HG02678 (cell line): ENCODE data around the gene RGS6.
"Not testable (repeated sequence)": the region's sequence is repeated elsewhere in the genome, so short reads cannot be mapped to it uniquely, and the experiment has no call there.

Experiments used
- ATAC-seq: cut with Tn5 transposase; IDR thresholded peaks from one replicate; pipeline ENCODE4 v1.9.1; 2021; ENCODE audit warnings: mild to moderate bottlenecking, moderate library complexity; ENCODE audit not compliant: unreplicated experiment

RGS6 gene

DNA sequence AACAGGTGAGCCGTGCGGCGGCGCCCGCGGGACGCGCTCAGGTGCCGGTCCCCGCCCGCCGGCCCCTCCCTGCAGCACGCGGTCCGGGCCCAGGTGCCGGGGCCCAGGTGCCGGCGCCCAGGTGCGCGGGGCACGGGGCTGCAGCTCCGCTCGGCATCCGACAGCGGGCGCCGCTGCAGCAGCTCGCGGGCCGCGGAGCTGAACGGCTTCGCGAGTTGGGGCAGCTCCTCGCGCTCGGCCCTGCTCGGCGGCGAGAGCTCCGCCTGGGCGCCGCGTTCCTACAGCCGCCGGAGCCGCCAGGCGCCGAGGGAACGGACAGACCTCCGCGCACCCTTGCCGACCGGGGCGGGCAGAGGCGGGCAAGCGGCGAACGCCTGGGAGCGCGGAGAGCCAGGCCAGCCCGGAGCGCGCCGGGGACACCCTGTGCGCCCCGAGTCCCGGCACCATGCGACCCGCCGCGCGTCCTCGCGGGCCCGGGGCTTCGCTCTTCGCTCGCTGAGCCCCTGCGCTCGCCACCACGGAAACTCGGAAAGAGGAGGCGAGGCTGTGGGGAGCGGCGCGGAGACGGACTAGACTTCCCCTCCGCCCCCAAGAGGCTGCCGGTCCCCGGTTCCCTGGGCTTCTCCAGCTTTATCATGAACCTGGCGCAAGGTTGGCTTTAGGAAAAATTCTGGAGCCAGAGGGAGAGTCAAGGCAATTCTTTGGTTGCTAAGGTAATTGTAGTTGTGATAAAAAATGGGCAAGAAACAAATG is at the start of gene RGS6:
Gene RGS6 (plus strand): TSS at position 201 of the 753 bp plus-strand sequence.
- no peak for ATAC-seq

DNA sequence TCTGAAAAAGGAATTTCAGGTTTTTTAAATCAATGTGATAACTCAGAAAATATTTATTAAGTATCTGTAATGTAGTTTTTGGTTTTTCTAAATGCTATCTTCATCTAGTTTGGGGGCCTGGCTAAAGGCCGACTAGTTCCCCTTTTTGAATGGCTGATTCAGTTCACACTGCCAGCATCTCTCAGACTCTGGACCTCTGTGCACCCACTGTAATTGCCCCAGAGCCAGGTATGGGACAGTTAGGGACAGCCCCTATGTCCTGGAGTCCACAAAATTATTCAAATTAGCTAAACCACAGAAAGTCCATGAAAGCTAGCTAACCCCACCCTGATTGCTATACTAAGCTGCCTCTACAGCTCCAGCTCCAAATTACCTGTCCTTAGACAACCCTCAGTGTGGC is 49.1 kb upstream of the RGS6 start:
- no peak for ATAC-seq

DNA sequence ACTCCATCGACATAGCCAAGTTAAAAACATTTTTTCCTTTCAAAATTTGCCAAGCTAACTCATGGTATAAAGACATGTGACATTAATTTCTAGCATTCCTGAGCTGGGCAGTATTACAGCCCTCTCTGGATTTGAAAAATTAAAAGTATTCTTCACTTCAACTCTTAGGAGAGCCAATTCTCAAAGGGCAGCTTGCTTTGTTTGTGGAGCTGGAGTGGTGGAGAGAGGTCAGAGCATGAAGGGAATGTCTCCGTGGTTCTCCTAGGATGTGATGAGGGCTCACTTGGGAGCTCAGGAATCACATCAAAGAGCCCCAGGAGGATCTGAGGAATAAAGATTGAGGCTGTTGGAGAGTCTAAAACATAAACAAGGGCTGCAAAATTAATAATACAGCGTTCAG is 46.9 kb upstream of the RGS6 start:
- ATAC-seq: no peak

DNA sequence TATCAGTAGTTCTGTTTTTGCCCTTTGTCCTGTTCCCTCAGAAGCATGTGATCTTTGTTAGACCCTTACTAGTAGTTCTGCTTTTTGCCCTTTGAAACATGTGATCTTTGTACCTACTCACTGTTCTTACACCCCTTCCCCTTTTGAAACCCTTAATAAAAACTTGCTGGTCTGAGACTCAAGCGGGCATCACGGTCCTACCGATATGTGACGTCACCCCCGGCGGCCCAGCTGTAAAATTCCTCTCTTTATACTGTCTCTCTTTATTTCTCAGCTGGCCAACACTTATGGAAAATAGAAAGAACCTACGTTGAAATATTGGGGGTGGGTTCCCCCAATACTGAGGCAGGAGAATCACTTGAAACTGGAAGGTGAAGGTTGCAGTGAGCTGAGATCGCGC is 44.4 kb upstream of the RGS6 start:
- not testable (repeated sequence) for ATAC-seq

DNA sequence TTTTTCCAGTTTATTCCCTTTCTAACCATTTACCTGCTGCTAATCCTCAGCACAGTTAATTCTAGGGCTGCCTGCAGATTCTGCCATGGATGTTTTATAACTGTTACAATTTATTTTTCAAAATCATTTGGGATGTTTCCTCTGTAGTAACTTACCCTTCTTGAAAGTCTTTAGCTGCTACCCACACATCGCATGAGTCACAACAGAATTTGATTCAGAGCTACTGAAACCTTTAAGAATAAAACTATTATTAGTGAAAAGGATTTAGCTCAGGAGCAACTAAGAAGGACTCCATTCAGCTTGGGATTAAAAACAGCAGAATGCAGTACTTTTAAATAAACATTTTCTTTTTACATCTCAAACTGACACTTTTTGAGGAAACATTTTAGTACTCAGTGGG is 41.7 kb upstream of the RGS6 start:
- no peak for ATAC-seq

DNA sequence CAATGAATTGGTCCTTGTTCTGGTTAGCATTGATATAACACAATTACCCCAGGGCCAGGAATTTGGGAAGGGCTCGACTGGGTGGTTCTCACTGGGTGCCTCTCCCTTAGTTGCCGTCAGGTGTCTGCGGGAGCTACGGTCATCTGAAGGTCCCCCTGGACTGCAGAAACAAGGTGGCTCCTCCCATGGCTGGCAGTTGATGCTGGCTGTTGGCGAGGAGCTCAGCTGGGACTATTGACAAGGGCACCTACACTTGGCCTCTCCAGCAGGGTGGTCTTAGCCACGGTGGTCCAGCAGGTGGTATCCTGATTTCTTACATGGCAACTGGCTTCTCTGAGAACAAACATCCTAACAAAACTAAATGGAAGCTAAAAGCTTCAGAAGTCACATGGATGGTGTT is 41.0 kb upstream of the RGS6 start:
- no peak for ATAC-seq

DNA sequence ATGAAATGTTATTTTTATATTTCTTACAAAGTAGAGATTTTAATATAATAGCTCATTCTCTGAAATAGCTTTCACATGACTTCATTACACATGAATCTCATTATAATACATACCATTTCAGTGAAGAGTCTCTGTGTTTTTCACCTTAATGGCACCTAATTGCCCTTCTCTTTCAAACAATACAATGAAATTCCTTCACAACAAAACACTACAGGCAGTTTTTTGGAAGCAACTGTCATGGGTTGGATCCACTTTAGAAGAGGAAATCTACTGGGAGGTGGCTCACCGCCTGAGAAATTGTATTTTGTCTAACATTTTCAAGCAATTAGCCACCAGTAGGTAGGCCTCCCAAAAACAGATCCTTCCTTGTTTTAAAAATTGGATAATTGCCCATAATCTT is 40.3 kb upstream of the RGS6 start:
- no peak for ATAC-seq

DNA sequence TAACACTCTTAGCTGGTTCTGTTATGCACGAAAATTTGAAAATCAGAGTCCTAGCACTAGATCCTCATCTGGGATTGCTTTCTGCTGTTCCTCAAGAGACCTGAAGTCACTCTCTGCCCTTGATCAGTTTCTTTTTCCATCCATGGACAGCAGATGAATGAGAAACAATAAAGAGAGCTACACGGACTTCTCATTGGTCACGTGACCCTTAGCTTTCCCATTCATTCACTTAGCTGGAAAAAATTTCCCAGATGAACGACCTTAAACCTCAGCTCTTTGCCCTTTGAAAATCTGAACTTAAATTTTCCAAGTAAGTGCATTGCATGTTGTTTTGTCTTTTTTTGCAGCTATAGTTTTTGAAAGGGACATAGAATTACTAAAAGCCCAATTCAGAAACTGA is 27.2 kb upstream of the RGS6 start:
- no peak for ATAC-seq

DNA sequence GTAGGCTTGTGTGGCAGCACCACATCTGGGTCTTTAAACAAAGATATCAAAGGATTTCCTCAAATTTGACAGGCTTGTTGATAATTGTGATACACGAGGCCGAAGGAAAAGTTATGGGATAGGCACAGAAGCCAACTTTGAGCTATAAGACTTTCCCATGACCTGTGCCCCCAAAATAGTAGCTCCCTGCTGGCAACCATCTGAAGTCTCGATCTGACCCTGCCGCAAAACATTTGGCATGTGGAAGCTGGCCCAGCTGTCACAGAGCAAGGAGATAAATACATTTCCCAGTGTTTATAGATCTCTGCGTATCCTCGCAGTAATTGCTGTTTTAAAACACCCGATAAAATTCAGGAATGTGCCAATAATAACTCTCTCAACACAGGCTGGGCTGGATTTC is 26.4 kb upstream of the RGS6 start:
- ATAC-seq: no peak

DNA sequence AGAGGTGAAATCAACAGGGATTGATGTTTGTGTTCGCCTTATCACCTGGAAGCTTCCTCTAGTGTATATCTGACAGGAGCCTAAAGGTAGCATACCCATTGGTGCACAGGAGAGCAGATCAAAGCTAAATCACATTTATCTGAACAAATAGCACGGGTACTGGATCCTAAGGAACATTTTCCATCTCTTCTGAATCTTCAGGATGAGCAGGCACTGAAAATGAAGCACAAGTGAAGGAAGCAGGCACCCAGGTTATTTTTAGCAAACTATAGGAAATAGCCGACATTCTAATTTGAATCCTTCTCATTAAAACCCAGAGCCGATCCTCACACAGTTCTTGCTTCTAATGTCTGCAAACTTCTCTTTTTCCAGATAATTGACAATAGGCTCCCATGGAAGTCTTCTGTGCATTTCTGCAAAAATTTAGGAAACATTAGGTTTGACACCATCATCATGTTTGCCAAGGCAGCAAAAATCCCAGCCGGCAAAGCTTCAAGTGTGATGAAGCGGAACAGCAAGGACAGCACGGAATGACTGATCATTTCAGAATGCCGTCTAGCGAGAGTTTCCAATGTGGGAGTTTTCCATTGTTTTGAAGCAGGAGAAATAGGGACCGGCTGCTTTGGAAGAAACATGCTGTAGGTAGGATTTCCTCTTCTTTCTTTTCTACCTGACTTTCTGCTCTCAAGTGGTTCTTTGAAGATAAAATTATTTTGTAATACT is 24.3 kb upstream of the RGS6 start:
- no peak for ATAC-seq

DNA sequence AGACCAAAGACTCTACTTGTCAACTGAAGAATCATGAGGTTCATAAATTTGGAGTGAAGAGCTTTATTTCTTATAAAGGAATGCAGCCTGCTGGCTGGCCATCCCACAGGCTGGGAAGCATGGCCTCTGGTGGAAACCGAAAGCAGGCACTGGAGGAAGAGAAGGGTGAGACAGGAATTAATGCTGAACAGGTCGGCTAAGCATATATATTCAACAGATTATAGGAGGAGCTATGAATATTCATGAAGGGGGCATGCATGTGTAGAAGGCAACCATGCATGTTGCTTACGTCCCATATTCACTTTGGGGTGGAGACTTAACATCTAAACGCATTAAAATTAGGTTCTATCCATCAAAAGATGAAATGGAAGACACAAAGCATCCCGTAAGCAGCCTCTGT is 20.6 kb upstream of the RGS6 start:
- ATAC-seq: no peak

DNA sequence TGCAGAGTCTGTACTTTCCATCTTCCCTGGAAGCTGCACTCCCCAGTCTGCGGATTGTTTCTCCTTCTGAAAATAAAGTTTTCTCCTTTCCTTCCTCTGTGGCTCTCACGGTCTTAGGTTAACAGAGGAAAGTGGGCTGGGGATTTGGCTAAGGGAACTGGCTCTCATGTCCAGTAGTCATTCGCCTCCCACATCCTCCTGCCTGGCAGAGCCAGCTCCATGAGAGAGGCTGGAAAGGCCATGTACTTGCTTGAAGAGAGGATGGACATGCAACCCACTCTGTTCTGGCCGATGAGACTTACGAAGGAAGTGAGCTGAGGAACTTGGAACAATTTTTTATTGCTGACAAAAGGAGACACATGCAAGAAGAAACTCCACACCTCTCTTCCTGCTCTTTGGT is 18.9 kb upstream of the RGS6 start:
- no peak for ATAC-seq

DNA sequence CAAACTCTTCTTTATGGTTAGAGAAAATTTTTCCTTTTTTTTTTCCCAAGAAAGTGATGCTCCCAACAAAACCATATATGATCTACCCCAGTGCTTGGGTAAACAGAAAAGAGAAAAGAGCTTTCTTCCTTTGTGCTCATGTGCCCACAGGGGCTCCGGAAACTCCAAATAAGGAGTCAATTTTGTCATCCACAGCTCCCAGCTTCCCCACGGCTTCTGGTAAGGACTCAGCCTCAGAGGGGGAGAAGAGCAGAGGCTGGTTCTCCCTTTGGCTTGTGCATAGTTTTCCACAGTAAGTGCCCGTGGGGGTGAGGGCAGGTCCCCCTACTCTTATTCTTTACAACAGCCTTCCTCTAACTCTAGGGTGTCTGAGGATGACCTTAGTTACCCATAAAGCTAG is 13.3 kb upstream of the RGS6 start:
- ATAC-seq: no peak

DNA sequence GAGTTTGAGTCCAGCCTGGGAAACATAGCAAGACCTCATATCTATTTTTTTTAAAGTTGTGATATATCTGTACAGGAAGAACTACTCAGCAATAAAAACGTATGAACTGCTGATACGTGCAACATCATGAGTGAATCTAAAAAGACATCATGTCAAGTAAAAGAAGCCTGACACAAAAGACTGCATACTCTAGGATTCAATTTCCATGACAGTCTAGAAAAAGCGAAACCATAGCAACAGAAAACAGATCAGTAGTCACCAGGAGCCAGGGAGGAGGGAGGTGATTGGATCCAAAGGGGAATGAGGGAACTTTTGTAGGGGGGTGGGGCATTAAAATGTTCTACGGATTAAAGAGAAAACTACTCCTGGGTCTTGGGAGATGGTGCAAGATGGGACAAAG is 8.7 kb upstream of the RGS6 start:
- no peak for ATAC-seq

DNA sequence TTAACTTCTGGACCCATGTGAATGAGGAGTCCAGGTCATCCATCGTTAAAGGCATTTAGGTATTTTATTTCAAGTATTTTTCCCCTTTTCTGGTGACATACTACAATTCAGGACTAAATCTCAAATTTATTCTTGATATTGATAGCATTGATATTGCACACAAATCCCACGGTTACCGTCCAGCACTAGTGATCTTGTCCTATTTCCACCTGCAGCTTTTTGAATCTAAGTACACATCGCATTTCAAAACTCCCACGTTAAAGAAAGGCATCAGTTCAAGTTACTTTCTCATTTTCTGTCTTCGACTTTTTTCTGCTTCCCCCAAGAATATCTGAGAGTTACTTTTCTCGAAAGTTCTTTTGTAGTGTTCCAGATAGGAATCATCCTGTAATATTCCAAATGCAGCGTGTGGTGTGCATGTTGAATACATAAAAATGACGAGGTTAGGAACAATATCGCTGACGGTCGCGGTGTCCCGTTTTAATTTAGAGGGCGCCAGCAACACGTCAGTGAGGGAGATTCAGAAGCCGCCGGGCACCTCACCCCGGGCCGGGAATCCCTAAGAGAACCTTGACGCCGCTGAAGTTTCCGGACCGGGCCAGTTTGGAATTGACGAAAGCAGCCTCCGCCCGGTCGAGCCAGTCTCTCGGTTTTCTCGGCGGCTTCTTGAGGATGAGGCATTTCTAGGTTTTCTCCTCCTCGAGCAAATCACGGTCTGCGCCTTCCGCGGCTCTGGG is 569 bp upstream of the RGS6 start:
- no peak for ATAC-seq

DNA sequence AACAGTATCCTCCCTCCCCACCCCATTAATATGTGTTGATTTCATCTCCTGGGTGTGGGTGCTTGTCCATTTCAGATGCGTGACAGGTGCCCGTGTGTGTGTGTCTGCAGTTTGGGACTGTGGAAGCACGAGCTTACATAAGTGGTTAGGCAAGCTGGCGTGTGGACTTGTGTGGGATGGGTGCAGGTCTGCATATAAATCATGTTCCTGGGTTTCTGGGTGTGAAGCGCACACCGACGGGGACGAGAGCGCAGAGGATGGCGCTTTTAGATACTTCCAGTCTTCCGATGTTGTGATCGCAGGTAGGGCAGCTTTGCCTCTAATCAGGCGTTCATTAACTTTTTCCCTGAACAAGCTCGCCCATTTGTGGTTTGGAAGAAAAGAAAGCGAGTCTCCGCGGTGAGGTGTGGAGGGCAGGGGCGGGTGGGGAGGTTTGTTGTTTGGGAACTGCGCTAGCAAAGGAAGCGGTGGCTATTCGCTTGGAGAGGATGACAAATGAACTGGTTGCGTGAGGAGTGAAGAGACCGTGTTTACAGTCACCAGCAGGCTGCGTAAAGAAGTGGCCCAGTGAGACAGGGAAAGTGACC is 865 bp downstream of the RGS6 start:
- ATAC-seq: no peak

DNA sequence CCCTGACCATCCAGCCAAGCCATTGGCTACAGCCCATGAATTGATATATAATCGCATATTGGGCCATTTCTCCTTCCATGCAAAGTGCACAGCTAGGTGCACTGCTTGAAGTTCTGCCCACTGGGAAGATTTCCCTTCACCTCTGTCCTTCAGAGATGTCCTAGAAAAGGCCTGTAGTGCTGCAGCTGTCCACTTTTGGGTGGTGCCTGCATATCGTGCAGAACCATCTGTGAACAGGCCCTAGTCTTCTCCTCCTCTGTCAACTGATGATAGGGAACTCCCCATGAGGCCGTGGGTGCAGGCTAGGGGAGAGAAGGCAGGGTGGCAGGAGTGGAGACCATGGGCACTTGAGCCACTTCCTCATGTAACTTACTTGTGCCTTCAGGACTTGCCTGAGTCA is 6.0 kb downstream of the RGS6 start:
- ATAC-seq: not testable (repeated sequence)

DNA sequence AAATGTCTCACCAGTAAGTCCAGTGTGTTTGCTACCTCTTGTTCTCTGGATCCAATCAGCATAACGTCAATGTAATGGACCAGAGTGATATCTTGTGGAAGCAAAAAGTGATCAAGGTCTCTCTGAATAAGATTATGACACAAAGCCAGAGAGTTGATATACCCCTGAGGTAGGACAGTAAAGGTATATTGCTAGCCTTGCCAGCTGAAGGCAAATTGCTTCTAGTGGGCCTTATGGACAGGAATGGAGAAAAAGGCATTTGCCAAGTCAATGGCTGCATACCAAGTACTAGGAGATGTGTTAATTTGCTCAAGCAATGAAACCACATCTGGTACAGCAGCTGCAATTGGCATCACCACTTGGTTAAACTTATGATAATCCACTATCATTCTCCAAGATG is 7.1 kb downstream of the RGS6 start:
- not testable (repeated sequence) for ATAC-seq

DNA sequence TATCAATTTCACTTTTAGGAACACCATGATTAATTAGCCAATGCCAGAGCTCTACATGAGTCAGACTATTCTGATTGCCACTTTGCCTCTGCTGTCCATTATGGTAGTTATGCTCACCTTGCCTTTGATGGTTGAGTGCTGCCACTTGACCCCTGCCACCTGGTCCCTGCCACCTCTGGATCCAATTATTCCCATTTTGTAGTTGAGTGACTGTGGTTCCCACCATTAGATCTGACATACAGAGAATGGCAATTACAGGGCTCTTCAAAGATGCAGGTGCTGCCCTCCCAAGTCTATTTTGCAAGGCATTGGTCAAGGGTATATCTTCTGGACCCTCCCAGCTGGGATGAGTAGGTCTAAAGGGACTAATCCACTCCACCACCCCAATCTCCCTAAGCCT is 8.3 kb downstream of the RGS6 start:
- ATAC-seq: not testable (repeated sequence)

DNA sequence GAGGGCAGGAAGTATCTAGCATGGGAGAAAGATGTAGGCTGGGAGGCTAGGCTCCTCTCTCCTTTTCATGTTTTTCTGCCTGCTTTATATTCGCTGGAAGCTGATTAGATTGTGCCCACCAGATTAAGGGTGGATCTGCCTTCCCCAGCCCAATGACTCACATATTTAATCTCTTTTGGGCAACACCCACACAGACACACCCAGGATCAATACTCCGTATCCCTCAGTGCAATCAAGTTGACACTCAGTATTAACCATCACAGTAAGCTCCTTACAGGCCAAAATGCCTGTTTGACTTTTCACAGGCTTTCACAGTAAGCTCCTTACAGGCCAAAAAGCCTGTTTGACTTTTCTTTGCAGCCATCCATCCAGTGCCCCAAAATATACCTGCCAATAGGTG is 9.4 kb downstream of the RGS6 start:
- ATAC-seq: not testable (repeated sequence)

DNA sequence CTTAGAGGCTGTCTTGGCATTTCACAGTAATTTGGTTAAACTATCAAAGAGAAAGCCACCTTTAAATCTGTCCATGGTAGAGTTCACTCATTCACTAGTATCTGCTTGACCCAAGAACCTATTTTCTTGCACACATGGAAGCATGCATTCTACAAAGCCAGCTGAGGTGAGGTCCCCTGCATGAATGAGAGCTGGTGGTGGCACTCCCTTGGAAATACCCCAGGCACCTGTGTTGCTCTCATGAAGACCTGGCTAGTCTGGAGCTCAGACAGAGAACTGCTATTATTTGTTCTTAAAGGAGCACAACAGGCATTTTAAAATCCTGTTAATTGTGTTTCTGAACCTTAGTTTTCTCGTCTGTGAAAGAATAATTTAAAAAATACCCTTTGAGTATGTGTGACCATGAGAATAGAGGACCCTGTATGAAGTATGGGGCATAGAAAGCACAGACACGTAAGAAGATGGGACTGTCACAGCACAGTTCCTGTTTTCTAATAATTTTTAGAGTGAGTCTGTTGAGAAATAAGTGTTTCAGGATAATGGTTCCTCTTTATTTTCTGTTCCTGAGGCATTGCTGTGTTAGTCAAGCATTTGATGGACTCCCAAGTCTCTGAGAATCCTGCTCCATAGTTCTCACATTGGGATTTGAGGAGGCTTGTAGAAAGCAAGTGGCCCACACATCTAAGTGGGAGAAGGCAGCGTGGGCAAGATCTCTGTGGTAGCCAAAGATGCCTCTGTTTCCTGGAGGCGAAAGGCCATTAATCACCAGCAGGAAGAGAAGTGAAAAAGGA is 10.9 kb downstream of the RGS6 start:
- ATAC-seq: no peak
